Femur (tissue), 1 donor: ENCODE data around the gene ETV7.
"Not testable (repeated sequence)": the region's sequence is repeated elsewhere in the genome, so short reads cannot be mapped to it uniquely, and the experiment has no call there.

Experiments
- DNase-seq: peaks from one replicate; pipeline ENCODE4 v3.0.0-alpha.2; 2017

ETV7 gene

GRCh38 chr6:36338223-36338622 is 49.2 kb downstream of the ETV7 start:
- DNase-seq = not testable (repeated sequence)

GRCh38 chr6:36337814-36338213 is 49.7 kb downstream of the ETV7 start:
- DNase-seq = no peak

- DNase-seq = no peak
Observed at GRCh38 chr6:36336779-36337241, 50.7 kb downstream of the ETV7 start, which contains the start of gene BNIP5. BNIP5 (minus strand) TSS chr6:36336888; CDS start chr6:36330690, 6,198 bp downstream.

GRCh38 chr6:36336208-36336710 is 51.2 kb downstream of the ETV7 start:
- DNase-seq = no peak

- DNase-seq = no peak
Observed at GRCh38 chr6:36335465-36336207, 51.8 kb downstream of the ETV7 start.

- no peak for DNase-seq
Observed at GRCh38 chr6:36334832-36335459, 52.5 kb downstream of the ETV7 start.

- peak; percentile 66 for DNase-seq
Observed at GRCh38 chr6:36333931-36334725, 53.3 kb downstream of the ETV7 start.

- DNase-seq = no peak
Observed at GRCh38 chr6:36333171-36333895, 54.1 kb downstream of the ETV7 start.

- DNase-seq = no peak
Observed at GRCh38 chr6:36331381-36331780, 56.1 kb downstream of the ETV7 start.

GRCh38 chr6:36330366-36330765 is 57.1 kb downstream of the ETV7 start:
- DNase-seq = no peak

GRCh38 chr6:36329798-36330291 is 57.6 kb downstream of the ETV7 start:
- no peak for DNase-seq

GRCh38 chr6:36328600-36328999 is 58.9 kb downstream of the ETV7 start:
- DNase-seq = no peak

- DNase-seq = no peak
Observed at GRCh38 chr6:36327919-36328236, 59.6 kb downstream of the ETV7 start.

- DNase-seq = no peak
Observed at GRCh38 chr6:36327226-36327918, 60.1 kb downstream of the ETV7 start.

- DNase-seq = peak; percentile 74
Observed at GRCh38 chr6:36326356-36326995, 61.0 kb downstream of the ETV7 start.

GRCh38 chr6:36324715-36325114 is 62.8 kb downstream of the ETV7 start:
- DNase-seq = no peak

- no peak for DNase-seq
Observed at GRCh38 chr6:36324191-36324590, 63.3 kb downstream of the ETV7 start.

- DNase-seq = no peak
Observed at GRCh38 chr6:36323062-36323461, 64.4 kb downstream of the ETV7 start.

GRCh38 chr6:36322591-36322990 is 64.9 kb downstream of the ETV7 start:
- no peak for DNase-seq

- DNase-seq = no peak
Observed at GRCh38 chr6:36320475-36320874, 67.0 kb downstream of the ETV7 start.

GRCh38 chr6:36319821-36320220 is 67.6 kb downstream of the ETV7 start:
- DNase-seq = no peak

- no peak for DNase-seq
Observed at GRCh38 chr6:36319436-36319762, 68.1 kb downstream of the ETV7 start.
